Measurements from ENCODE around the gene DBN1.

DBN1 gene

DNA sequence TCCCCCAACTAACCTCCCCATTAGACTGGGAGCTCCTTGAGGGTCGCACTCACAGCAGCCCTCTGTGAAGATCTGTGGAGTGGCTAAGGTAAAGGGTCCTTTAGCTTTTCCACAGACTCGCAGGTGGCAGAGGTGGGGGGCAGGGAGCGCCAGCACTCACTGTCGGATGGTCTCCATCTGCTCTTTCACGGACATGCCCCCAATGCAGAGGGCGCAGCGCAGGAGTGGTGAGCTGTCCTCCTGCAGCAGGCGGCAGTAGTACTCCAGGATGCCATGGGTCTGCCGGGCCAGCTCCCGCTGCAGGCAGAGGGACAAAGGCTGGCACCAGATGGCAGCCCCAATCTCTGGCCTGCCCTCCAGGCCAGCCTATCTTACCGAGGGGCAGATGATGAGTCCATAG lies 41.1 kb upstream of the DBN1 start:
- no peak overlapping the region for H3K4me3 ChIP-seq (ENCODE audit: control insufficient read depth, low read depth, low read length)
- TF ChIP-seq, protein P1, sequence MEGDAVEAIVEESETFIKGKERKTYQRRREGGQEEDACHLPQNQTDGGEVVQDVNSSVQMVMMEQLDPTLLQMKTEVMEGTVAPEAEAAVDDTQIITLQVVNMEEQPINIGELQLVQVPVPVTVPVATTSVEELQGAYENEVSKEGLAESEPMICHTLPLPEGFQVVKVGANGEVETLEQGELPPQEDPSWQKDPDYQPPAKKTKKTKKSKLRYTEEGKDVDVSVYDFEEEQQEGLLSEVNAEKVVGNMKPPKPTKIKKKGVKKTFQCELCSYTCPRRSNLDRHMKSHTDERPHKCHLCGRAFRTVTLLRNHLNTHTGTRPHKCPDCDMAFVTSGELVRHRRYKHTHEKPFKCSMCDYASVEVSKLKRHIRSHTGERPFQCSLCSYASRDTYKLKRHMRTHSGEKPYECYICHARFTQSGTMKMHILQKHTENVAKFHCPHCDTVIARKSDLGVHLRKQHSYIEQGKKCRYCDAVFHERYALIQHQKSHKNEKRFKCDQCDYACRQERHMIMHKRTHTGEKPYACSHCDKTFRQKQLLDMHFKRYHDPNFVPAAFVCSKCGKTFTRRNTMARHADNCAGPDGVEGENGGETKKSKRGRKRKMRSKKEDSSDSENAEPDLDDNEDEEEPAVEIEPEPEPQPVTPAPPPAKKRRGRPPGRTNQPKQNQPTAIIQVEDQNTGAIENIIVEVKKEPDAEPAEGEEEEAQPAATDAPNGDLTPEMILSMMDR (IDR thresholded peaks at IDR 0.05; ENCODE audit: control insufficient read depth, insufficient read depth, low read depth, low read length, missing control alignments) = no peak
- no peak for DNase-seq (ENCODE audit: low read depth)

DNA sequence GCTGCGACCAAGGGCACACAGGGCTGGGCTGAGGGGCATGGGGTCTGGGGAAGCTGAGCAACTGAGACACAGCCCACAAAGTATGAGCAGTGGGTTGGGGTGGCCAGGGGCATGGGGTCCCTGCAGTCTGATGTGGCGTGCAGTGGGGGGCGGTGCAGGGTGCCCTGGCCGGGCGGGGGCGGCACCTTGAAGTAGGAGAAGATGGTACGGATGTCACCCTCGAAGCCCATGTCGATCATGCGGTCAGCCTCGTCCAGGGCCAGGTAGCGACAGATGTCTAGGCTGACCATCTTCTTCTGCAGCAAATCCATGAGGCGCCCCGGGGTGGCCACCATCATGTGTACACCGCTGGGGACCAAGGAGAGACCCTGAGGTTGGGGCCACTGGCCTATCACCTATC lies 40.1 kb upstream of the DBN1 start:
- TF ChIP-seq, protein P1 (IDR thresholded peaks at IDR 0.05; ENCODE audit: control insufficient read depth, insufficient read depth, low read depth, low read length, missing control alignments) = no peak
- DNase-seq (ENCODE audit: low read depth) = no peak
- H3K4me3 ChIP-seq (ENCODE audit: control insufficient read depth, low read depth, low read length) = no peak overlapping the region

DNA sequence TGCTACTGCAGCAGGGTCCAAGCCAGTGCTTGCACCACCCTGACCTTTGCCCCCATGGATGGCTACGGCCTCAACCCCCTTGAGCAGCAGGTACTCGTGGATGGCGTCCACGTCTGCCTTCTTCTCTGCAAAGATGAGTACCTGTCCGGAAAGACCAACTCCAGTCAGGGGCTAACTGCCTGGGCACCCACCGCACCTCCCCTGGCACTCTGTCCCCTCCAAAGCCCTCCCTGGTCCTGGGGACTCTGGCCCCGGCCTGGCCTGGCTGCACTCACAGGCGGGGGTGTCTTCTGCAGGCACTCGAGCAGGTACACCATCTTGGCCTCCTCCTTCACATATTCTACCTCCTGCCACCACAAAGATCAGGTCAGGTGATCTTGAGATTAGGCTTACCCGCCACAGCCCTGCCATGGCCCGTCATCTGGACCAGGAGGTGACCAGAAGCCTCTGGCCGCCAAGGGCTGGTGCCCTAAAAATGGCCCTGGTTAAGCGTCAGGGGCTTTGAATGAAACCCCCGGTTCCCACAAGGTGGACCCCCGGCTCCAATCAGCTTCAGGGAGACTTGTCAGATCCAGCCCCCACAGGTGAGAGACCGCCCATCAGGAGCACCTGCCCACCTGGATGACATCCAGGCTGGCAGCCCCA lies 39.4 kb upstream of the DBN1 start:
- no peak for DNase-seq (ENCODE audit: low read depth)
- H3K4me3 ChIP-seq (ENCODE audit: control insufficient read depth, low read depth, low read length) = no peak overlapping the region
- TF ChIP-seq, protein P1 (IDR thresholded peaks at IDR 0.05; ENCODE audit: control insufficient read depth, insufficient read depth, low read depth, low read length, missing control alignments) = no peak

DNA sequence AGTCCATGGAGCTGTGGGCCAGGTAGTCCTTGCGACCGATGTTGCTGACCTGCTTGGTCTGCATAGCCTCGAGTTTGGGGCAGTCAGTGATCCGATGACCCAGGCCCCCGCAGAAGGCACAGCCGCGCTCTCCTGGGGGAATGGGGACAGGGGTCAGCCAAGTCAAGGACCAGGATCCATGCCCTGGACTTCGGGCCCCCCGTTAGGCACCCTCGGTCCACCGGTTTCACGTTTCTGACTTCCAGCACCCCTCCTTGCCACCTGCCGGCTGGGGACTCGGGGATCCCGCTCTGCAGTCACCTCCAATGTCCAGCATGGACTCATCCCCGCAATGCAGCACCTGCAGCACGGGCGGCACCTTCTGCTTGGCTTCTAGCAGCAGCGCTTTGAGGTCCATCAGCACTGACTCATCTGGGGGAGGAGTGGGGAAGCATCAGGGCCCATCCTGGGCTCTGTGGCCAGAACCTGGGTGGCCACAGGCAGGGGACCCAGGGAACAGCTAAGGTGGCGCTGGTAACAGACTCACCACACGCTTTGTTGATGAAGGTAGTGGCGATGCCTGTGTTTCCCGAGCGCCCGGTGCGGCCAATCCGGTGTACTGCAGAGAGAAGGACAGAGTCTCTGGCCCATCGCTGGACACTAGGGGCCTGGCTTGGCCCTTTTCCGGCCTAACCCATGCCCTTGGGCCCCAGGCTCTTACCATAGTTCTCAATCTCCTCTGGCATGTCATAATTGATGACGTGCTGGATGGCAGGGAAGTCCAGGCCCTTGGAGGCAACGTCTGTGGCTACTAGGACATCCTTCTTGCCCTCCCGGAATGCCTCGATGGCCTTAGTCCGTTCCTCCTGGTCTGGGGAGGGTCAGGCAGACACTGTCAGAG lies 38.6 kb upstream of the DBN1 start:
- no peak for DNase-seq (ENCODE audit: low read depth)
- no peak overlapping the region for H3K4me3 ChIP-seq (ENCODE audit: control insufficient read depth, low read depth, low read length)
- TF ChIP-seq, protein P1 (IDR thresholded peaks at IDR 0.05; ENCODE audit: control insufficient read depth, insufficient read depth, low read depth, low read length, missing control alignments) = no peak

GRCh38 chr5:177511181-177511580 lies 37.7 kb upstream of the DBN1 start:
- no peak for DNase-seq (ENCODE audit: low read depth)
- TF ChIP-seq, protein P1 (IDR thresholded peaks at IDR 0.05; ENCODE audit: control insufficient read depth, insufficient read depth, low read depth, low read length, missing control alignments) = no peak
- no peak overlapping the region for H3K4me3 ChIP-seq (ENCODE audit: control insufficient read depth, low read depth, low read length)

GRCh38 chr5:177510567-177511053 lies 37.2 kb upstream of the DBN1 start:
- no peak for DNase-seq (ENCODE audit: low read depth)
- TF ChIP-seq, protein P1 (IDR thresholded peaks at IDR 0.05; ENCODE audit: control insufficient read depth, insufficient read depth, low read depth, low read length, missing control alignments) = no peak
- no peak overlapping the region for H3K4me3 ChIP-seq (ENCODE audit: control insufficient read depth, low read depth, low read length)
